OCI-LY1 (cell line): ENCODE results near the gene PROM2.

ENCODE experiments used
- H2AFZ ChIP-seq: fragments of 200-600 bp; sonication (generic), shearing (Covaris generic); 2 replicates; pipeline ENCODE4 v1.6.0; 2014; ENCODE audit warnings: antibody characterized with exemption, mild to moderate bottlenecking, low read length
- H3F3A ChIP-seq: fragments of 200-600 bp; sonication (generic), shearing (Covaris generic); 2 replicates; pipeline ENCODE4 v1.6.0; 2014; ENCODE audit warnings: mild to moderate bottlenecking, antibody characterized with exemption, low read length, moderate library complexity; ENCODE audit not compliant: insufficient read depth
- H3K27ac ChIP-seq: fragments of 200-600 bp; sonication (generic); 2 replicates; pipeline ENCODE4 v1.5.1; 2014; ENCODE audit warnings: low read length, mixed run types, mild to moderate bottlenecking, low read depth; ENCODE audit not compliant: poor library complexity, severe bottlenecking
- H3K27me3 ChIP-seq: fragments of 200-600 bp; sonication (generic); 2 replicates; pipeline ENCODE4 v1.6.0; 2014; ENCODE audit warnings: antibody characterized with exemption, mild to moderate bottlenecking, low read length, moderate library complexity; ENCODE audit not compliant: insufficient read depth
- H3K36me3 ChIP-seq: fragments of 200-600 bp; sonication (generic); 2 replicates; pipeline ENCODE4 v1.6.1; 2014; ENCODE audit warnings: mild to moderate bottlenecking, antibody characterized with exemption, low read length, moderate library complexity, mixed read lengths; ENCODE audit not compliant: insufficient read depth
- H3K4me1 ChIP-seq: fragments of 200-600 bp; sonication (generic); 2 replicates; pipeline ENCODE4 v1.5.1; 2014; ENCODE audit warnings: mild to moderate bottlenecking, low read length, moderate library complexity; ENCODE audit not compliant: insufficient read depth, severe bottlenecking
- H3K4me2 ChIP-seq: fragments of 200-600 bp; sonication (generic), shearing (Covaris generic); 2 replicates; pipeline ENCODE4 v1.6.1; 2014; ENCODE audit warnings: low read length
- H3K4me3 ChIP-seq: fragments of 200-600 bp; sonication (generic); 2 replicates; pipeline ENCODE4 v1.5.1; 2014; ENCODE audit warnings: low read length, low read depth, mild to moderate bottlenecking, mixed read lengths; ENCODE audit not compliant: poor library complexity, severe bottlenecking
- H3K79me2 ChIP-seq: fragments of 200-600 bp; shearing (Covaris generic); 2 replicates; pipeline ENCODE4 v1.6.1; 2016; ENCODE audit warnings: mixed run types, low read length, mixed read lengths; ENCODE audit not compliant: insufficient read depth
- H3K9ac ChIP-seq: fragments of 200-600 bp; sonication (generic), shearing (Covaris generic); 2 replicates; pipeline ENCODE4 v1.6.1; 2014; ENCODE audit warnings: mild to moderate bottlenecking, low read length, mixed read lengths
- H3K9me2 ChIP-seq: fragments of 200-600 bp; sonication (generic), shearing (Covaris generic); 2 replicates; pipeline ENCODE4 v1.6.1; 2014; ENCODE audit warnings: low read depth, mild to moderate bottlenecking, low read length, mixed read lengths
- H3K9me3 ChIP-seq: fragments of 200-600 bp; shearing (Covaris generic); 2 replicates; pipeline ENCODE4 v1.6.1; 2014; ENCODE audit warnings: low read length, mixed read lengths
- H4K20me1 ChIP-seq: fragments of 200-600 bp; sonication (generic), shearing (Covaris generic); 2 replicates; pipeline ENCODE4 v1.6.0; 2016; ENCODE audit warnings: mild to moderate bottlenecking, low read length; ENCODE audit not compliant: insufficient read depth
- CTCF ChIP-seq: fragments of 200-600 bp; sonication (generic), shearing (Covaris generic); IDR thresholded peaks from 2 replicates; pipeline ENCODE4 v1.5.1; 2017; ENCODE audit warnings: mild to moderate bottlenecking, antibody characterized with exemption, low read length, moderate library complexity, mixed read lengths
- EZH2 ChIP-seq: fragments of 200-600 bp; sonication (generic), shearing (Covaris generic); IDR thresholded peaks from 2 replicates; pipeline ENCODE4 v1.8.0; 2017; ENCODE audit warnings: borderline replicate concordance, mixed run types, mild to moderate bottlenecking, antibody characterized with exemption, low read length, moderate library complexity, mixed read lengths

Gene PROM2

GRCh38 chr2:95278051-95278471, 3.8 kb downstream of the PROM2 start:
- Histone ChIP-seq H3K4me3 (no peak overlapping the region), H3K27me3 (no peaks in the 10 kb centered on the region; the same call in 1 of the 2 replicates), H3K4me1 (no peaks in the 10 kb centered on the region), H3K36me3 (no peaks in the 10 kb centered on the region), H3F3A (no peaks in the 10 kb centered on the region), H3K27ac (no peak overlapping the region), H3K9me2 (no peaks in the 10 kb centered on the region), H3K9ac (no peak overlapping the region), H4K20me1 (no peaks in the 10 kb centered on the region), H3K9me3 (no peaks in the 10 kb centered on the region), H2AFZ (no peak overlapping the region), H3K79me2 (no peaks in the 10 kb centered on the region), H3K4me2 (no peak overlapping the region)
- TF ChIP-seq EZH2 (no peak), CTCF (no peak)

- H4K20me1 ChIP-seq: no peaks in the 10 kb centered on the region
- H3K9me3 ChIP-seq: no peaks in the 10 kb centered on the region
- TF ChIP-seq CTCF (no peak), EZH2 (no peak)
- no peaks in the 10 kb centered on the region for H3K36me3 ChIP-seq
- no peak overlapping the region for H3K4me2 ChIP-seq
- no peak overlapping the region for H3K9ac ChIP-seq
- no peaks in the 10 kb centered on the region; the same call in 1 of the 2 replicates for H3K27me3 ChIP-seq
- H3K4me1 ChIP-seq: no peaks in the 10 kb centered on the region
- H3K9me2 ChIP-seq: no peaks in the 10 kb centered on the region
- H3K4me3 ChIP-seq: no peak overlapping the region
- H2AFZ ChIP-seq: no peak overlapping the region
- H3K27ac ChIP-seq: no peak overlapping the region
- H3F3A ChIP-seq: no peaks in the 10 kb centered on the region
- no peaks in the 10 kb centered on the region for H3K79me2 ChIP-seq
Measured at GRCh38 chr2:95278637-95279225, 4.5 kb downstream of the PROM2 start.

- Histone ChIP-seq H3K79me2 (no peaks in the 10 kb centered on the region), H3K4me2 (no peak overlapping the region), H3K9me2 (no peaks in the 10 kb centered on the region), H2AFZ (no peak overlapping the region), H3K27me3 (no peaks in the 10 kb centered on the region), H3K4me1 (no peaks in the 10 kb centered on the region), H3K36me3 (no peaks in the 10 kb centered on the region), H3K4me3 (no peak overlapping the region), H3K9me3 (no peaks in the 10 kb centered on the region), H3K9ac (no peak overlapping the region), H4K20me1 (no peaks in the 10 kb centered on the region), H3K27ac (no peak overlapping the region), H3F3A (no peaks in the 10 kb centered on the region)
- TF ChIP-seq CTCF: no peak
- no peak for TF ChIP-seq EZH2
Measured at GRCh38 chr2:95279435-95280035, 5.3 kb downstream of the PROM2 start.
